HFF-Myc (cell line): ENCODE data around the gene BCDIN3D.

Experiments used
- DNase-seq: peaks from one replicate; pipeline ENCODE4 v3.0.0-alpha.2; 2011; ENCODE audit warnings: low read depth; ENCODE audit errors: extremely low read depth
- H3K4me3 ChIP-seq: replicated peaks from 2 replicates; pipeline ENCODE4 v1.5.1; 2011; ENCODE audit warnings: low read depth, mild to moderate bottlenecking, control low read depth, low read length
- TF ChIP-seq, protein P1 (sequence below): IDR thresholded peaks from 2 replicates; pipeline ENCODE4 v1.5.1; 2012; ENCODE audit warnings: mild to moderate bottlenecking, low read depth, low read length, control low read depth; ENCODE audit errors: missing control alignments

BCDIN3D gene

DNA sequence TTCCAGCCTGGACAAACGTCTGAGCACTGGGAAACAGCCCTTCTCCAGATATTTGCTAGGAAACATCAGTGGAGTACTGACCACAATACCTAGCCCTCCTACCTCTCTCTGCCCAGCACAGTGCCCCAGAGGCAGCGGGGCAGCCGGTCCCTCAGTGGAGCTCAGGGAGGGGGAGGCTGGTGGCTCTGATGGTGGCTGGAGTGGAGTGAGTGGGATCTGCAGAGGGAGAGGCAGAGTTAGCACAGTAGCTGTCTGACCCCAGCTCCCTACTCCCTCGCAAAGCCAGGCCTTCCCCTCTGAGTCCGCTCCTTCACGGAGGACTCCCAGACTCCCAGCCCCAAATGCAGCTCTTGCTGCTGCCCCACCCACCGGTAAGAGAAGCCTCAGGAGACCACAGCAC is 44.7 kb downstream of the BCDIN3D start:
- TF ChIP-seq, protein P1, sequence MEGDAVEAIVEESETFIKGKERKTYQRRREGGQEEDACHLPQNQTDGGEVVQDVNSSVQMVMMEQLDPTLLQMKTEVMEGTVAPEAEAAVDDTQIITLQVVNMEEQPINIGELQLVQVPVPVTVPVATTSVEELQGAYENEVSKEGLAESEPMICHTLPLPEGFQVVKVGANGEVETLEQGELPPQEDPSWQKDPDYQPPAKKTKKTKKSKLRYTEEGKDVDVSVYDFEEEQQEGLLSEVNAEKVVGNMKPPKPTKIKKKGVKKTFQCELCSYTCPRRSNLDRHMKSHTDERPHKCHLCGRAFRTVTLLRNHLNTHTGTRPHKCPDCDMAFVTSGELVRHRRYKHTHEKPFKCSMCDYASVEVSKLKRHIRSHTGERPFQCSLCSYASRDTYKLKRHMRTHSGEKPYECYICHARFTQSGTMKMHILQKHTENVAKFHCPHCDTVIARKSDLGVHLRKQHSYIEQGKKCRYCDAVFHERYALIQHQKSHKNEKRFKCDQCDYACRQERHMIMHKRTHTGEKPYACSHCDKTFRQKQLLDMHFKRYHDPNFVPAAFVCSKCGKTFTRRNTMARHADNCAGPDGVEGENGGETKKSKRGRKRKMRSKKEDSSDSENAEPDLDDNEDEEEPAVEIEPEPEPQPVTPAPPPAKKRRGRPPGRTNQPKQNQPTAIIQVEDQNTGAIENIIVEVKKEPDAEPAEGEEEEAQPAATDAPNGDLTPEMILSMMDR = no peak
- no peak overlapping the region for H3K4me3 ChIP-seq
- DNase-seq = no peak

DNA sequence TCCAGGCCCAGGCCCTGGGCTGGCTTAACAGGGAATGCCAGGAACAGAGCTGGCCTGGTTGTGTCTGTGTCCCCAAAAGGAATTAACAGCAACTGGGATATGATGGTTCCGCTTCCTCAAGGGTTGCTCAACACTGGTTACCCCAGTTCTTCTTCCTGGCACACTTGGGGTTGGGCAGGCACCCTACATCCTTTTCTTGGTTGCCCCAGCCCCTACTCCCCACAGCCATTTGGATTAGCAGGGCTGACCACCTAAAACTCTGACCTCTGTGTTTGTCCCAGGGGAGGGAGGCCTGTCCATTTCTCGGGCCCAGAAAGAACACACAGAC is 45.5 kb downstream of the BCDIN3D start:
- DNase-seq = no peak
- H3K4me3 ChIP-seq = no peak overlapping the region
- TF ChIP-seq, protein P1 = no peak

DNA sequence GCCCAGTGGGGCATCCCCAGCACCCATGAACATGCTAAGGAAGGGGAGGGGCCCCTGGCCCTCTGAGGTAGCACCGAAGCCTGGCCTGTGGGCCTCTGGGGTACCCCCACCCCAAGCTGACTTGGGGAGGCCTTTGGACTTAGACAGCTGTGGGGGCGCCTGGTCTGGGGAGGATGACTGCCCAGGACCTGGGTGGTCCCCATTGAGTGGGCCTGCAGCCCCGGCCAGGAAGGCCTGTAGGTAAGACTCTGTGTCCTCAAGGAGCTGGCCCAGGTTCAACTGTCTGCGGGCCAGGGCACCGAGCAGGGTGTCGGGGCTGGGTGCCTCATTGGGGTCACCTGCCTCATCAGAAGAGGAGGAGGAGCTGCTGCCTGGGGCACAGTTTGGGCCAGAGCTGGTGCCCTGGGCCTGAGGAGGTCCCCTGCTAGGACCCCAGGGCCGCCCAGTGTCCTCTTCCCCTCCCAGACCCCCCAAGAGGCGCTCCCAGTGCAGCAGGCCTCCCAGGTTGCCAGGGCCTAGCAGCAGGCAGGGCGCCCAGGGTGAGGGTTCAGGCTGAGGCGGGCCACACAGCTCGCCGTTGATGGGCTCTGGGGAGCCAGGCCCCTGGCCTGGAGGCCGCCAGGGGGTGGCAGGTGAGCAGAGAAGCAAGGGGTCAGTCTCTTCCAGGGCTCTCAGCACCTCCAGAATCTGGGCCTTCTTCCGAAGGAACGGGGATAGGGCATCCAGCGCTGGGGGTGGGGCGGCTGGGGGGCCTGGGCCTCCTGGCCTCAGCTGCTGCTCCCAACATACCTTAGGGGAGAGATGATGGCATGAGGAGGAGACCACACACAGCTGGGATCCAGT is 46.1 kb downstream of the BCDIN3D start:
- H3K4me3 ChIP-seq = no peak overlapping the region
- TF ChIP-seq, protein P1 = no peak
- DNase-seq = no peak

DNA sequence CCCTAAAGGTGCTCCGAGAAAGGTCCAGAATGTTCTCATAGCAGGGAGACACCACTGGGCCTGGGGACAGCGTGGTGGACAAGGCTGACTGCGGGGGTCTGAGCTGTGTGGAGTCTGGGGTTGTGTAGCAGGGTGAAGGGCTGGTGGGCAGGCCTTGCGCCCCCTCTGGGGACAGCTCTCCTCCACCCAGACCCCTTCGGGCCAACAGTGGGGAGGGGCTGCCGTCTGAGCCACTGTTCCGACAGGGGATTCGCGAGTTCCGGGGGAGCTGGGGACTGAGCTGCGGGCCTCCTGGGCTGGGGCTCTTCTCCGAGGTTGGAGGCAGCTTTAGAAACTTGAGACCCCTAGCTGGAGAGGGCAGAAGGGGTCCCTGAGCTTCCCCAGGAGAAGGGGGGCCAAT is 46.8 kb downstream of the BCDIN3D start:
- no peak overlapping the region for H3K4me3 ChIP-seq
- no peak for DNase-seq
- TF ChIP-seq, protein P1 = no peak

DNA sequence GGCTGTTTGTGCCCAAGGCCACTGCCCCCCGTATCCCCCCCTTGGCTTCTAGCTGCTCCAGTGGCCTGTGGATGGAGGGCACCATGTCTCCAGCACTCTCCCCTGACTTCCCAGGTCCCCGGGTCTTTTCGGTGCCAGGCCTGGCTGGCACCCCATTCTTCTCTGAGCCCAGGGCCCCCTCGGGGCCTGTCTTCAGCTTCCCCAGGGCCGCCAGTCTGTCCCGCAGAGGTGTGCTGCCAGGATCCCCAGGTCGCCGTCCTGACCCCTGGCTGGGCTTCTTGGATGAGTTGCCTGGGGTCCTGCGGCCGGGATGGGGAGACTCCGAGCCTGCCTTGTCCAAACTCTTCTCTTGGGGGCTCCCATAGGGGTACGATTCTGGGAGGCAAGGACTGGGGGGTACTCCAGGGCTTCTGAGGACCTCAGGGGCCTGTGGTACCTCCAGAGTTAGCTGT is 47.2 kb downstream of the BCDIN3D start:
- TF ChIP-seq, protein P1 = no peak
- DNase-seq = no peak
- no peak overlapping the region for H3K4me3 ChIP-seq

DNA sequence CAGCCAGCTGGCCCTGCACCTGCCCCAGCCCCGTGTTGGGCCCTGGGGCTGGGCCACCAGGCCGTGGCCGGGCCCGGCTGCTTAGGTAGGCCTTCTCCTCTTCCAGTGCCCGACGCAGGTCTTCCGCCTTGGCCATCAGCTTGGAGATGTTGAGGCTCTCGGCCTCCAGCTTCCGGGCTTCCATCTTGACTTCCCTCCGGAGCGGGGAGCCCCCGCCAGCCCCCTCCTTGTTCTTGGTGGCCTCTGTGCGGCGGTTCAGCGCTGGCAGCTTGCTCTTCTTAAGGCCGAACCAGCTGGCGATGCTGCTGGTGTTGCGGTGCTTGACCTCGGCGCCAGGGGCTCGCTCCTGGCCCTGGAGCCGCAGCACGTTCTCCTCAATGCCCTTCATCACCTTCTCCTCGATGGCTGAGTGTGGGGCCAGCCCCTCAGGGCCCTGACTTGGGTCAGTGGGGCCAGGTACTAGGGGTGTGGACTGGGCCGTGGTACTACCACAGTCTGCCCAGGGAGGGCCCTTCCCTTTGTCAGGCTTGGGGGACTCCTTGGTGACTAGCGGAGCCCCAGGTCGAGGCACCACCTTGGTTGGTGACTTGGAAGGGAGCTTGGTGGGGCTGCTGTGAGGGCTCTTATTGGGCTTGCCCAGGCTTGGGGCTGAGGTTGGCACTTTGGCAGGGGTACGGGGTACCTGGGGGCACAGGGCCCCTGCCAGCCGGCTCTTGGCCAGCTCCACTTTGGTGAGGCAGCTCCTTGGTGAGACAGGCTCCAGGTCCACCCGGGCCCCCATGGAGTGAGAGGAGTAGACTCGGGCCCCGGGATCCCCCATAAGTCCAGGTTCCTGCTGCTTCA is 47.9 kb downstream of the BCDIN3D start:
- TF ChIP-seq, protein P1 = no peak

More for the DNA sequence above, 47.9 kb downstream of the BCDIN3D start:
- no peak for DNase-seq
- H3K4me3 ChIP-seq = no peak overlapping the region
